ENCODE measurements around the gene MAP2K4. TPM values are rescaled to one million over a fixed set of nuclear protein-coding genes. Genes with fewer than 3 reads are reported as not detected.

Gene MAP2K4
- total and polyA plus RNA-seq, 2 of the 8 experiments (the other 6 are each of a cell fraction or from before 2014, with no cell fraction given), result 14.2 to 37.3 TPM

- POLR2A ChIA-PET (ENCODE audit: partially characterized antibody), result interaction anchor here (1.0 kb wide), 1 partner anchor 30 kb away, joined by 3 read pairs; the partner anchor contains the start of gene MAP2K4
- TF ChIP-seq CBX8 (IDR thresholded peaks at IDR 0.05; ENCODE audit: borderline replicate concordance, low read depth, low read length) (no peak), TAF1 (IDR thresholded peaks at IDR 0.05; ENCODE audit: low read depth, low read length) (no peak), SP1 (IDR thresholded peaks at IDR 0.05; ENCODE audit: low read depth, low read length) (no peak), SUZ12 (IDR thresholded peaks at IDR 0.05; ENCODE audit: low read length) (no peak), SP2 (IDR thresholded peaks at IDR 0.05; ENCODE audit: low read length) (no peak), HDAC6 (IDR thresholded peaks at IDR 0.05; ENCODE audit: low read depth, low read length) (no peak), BACH1 (IDR thresholded peaks at IDR 0.05; ENCODE audit: low read length) (no peak), BCL11A (IDR thresholded peaks at IDR 0.05; ENCODE audit: low read depth in 2 of 2, low read length in 2 of 2) (no peak), CHD1 (IDR thresholded peaks at IDR 0.05; ENCODE audit: low read depth, low read length) (no peak), CBX5 (IDR thresholded peaks at IDR 0.05; ENCODE audit: low read depth, low read length) (no peak), ATF3 (IDR thresholded peaks at IDR 0.05; ENCODE audit: insufficient read depth, low read depth, low read length) (no peak), POU5F1 (IDR thresholded peaks at IDR 0.05; ENCODE audit: low read depth, low read length) (no peak), EGR1 (IDR thresholded peaks at IDR 0.05; ENCODE audit: borderline replicate concordance, low read depth, low read length) (no peak), CTBP2 (IDR thresholded peaks at IDR 0.05; ENCODE audit: borderline replicate concordance, insufficient read depth, insufficient read length, low read length) (no peak)
These were observed 30.1 kb downstream of the MAP2K4 start for GRCh38 chr17:12050646-12051225.

More at GRCh38 chr17:12050646-12051225, 30.1 kb downstream of the MAP2K4 start:
- no peak overlapping the region for H3K4me2 ChIP-seq (ENCODE audit: insufficient read depth in 1 of 2, low read depth in 2 of 2, low read length in 2 of 2)
- no peaks in the 10 kb centered on the region for H3K23me2 ChIP-seq (ENCODE audit: low read depth, low read length)
- no peak overlapping the region for H3K14ac ChIP-seq (ENCODE audit: insufficient read length)
- H4K20me1 ChIP-seq (replicated peaks in 1 of 2; ENCODE audit: control insufficient read depth in 1 of 2, insufficient read depth in 2 of 2, low read length in 2 of 2), result peaks cover 0 to 6% of the 10 kb centered on the region in 2 experiments
- H3K27me3 ChIP-seq (replicated peaks in 1 of 4; ENCODE audit: control insufficient read depth in 3 of 4, extremely low read depth in 1 of 4, insufficient read depth in 3 of 4, low read length in 3 of 4), result no peaks in the 10 kb centered on the region
- H3K4me3 ChIP-seq (ENCODE audit: extremely low read depth in 1 of 4, insufficient read depth in 2 of 4, low read depth in 3 of 4, low read length in 4 of 4), result no peak overlapping the region
- H3K4ac ChIP-seq (replicated peaks; ENCODE audit: insufficient read length, low read depth, low read length), result no peak overlapping the region
- H2BK15ac ChIP-seq (ENCODE audit: low read length), result no peak overlapping the region
- WGBS, 2 experiments (ENCODE audit: extremely low coverage in 1 of 2, insufficient coverage in 1 of 2, insufficient read length in 1 of 2, insufficient replicate concordance in 2 of 2, low coverage in 1 of 2, low lambda C conversion rate in 2 of 2, missing lambda C conversion rate in 1 of 2), result 85% methylated on average over 1 of the region's 1 CpG; no CpG with 5 or more reads in 1 of the 2 experiments
- no peak overlapping the region for H3K9ac ChIP-seq (replicated peaks in 1 of 4; ENCODE audit: extremely low read depth in 1 of 4, low read depth in 3 of 4, low read length in 3 of 4)
- no peak overlapping the region for H4K5ac ChIP-seq (ENCODE audit: insufficient read length, low read depth, low read length)
- H3K9me3 ChIP-seq (ENCODE audit: insufficient read depth in 2 of 2, low read depth in 1 of 2, low read length in 1 of 2), result no peaks in the 10 kb centered on the region
- no peak overlapping the region for H4K8ac ChIP-seq (ENCODE audit: extremely low read depth, insufficient read depth, low read length)
- H3K36me3 ChIP-seq (ENCODE audit: control insufficient read depth in 2 of 4, insufficient read depth in 4 of 4, low read length in 3 of 4), result no peaks in the 10 kb centered on the region; a peak in 1 of 8 replicates
- no peak overlapping the region for H2BK5ac ChIP-seq (ENCODE audit: low read depth, low read length)
- H4K91ac ChIP-seq (replicated peaks; ENCODE audit: insufficient read length, low read length), result no peak overlapping the region
- H3K18ac ChIP-seq (ENCODE audit: extremely low read depth, low read length), result no peak overlapping the region
- H2BK120ac ChIP-seq (replicated peaks; ENCODE audit: low read depth, low read length), result no peak overlapping the region
- no peak overlapping the region for H2BK12ac ChIP-seq (ENCODE audit: low read depth, low read length)
- no peak overlapping the region for H2AFZ ChIP-seq (ENCODE audit: low read length)
- H2AK5ac ChIP-seq (ENCODE audit: low read depth, low read length), result no peak overlapping the region
- FAIRE-seq, result no peak
- no peak for DNase-seq (ENCODE audit: low read depth in 1 of 2, low spot score in 2 of 2)
- CTCF ChIA-PET (ENCODE audit: partially characterized antibody), result interaction anchor here (0.6 to 1.2 kb wide), 2 partner anchors 65 to 428 kb away, joined by 3 read pairs; no protein-coding TSS in a partner anchor
- no peak overlapping the region for H3K56ac ChIP-seq (replicated peaks; ENCODE audit: insufficient read length, low read depth, low read length)
- no peak overlapping the region for H3K23ac ChIP-seq (ENCODE audit: insufficient read length)
- H2BK20ac ChIP-seq (ENCODE audit: low read length), result no peak overlapping the region
- 0 out of 2 replicates have a peak, but pooled peaks cover 2% of the 10 kb centered on the region for H3K79me1 ChIP-seq (ENCODE audit: low read depth, low read length)
- peaks cover 4 to 21% (median 13%) of the 10 kb centered on the region in 4 experiments for H3K4me1 ChIP-seq (replicated peaks in 1 of 4; ENCODE audit: control insufficient read depth in 3 of 4, insufficient read depth in 4 of 4, low read length in 3 of 4)
- H3K79me2 ChIP-seq (ENCODE audit: control insufficient read depth in 1 of 2, insufficient read depth in 2 of 2, low read length in 2 of 2), result peaks cover 4 to 92% of the 10 kb centered on the region in 2 experiments; a peak in 3 of 4 replicates
- no peak overlapping the region for H3K27ac ChIP-seq (ENCODE audit: low read depth, low read length)
